ENCODE results near the gene CHAMP1.

The CHAMP1 gene

DNA sequence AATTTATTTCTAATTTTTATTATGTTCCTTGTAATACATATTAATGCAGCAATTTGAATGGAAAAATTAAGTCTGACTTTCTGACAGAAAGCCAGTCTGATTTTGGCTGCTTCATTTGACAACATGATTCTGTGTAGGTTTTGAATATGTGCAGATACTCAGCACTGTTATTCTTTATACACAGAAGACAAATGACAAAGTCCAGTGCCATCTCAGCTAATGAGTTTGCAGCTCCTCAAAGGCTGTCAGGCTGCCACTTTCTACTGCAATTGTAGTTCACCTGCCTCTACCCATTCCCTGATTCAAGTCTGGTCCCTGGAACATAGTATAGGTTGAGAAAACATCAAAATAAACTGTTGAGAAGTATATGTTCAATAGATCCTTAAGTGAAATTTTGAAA lies 2.9 kb upstream of the CHAMP1 start:
- TF ChIP-seq, protein P1, sequence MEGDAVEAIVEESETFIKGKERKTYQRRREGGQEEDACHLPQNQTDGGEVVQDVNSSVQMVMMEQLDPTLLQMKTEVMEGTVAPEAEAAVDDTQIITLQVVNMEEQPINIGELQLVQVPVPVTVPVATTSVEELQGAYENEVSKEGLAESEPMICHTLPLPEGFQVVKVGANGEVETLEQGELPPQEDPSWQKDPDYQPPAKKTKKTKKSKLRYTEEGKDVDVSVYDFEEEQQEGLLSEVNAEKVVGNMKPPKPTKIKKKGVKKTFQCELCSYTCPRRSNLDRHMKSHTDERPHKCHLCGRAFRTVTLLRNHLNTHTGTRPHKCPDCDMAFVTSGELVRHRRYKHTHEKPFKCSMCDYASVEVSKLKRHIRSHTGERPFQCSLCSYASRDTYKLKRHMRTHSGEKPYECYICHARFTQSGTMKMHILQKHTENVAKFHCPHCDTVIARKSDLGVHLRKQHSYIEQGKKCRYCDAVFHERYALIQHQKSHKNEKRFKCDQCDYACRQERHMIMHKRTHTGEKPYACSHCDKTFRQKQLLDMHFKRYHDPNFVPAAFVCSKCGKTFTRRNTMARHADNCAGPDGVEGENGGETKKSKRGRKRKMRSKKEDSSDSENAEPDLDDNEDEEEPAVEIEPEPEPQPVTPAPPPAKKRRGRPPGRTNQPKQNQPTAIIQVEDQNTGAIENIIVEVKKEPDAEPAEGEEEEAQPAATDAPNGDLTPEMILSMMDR (IDR thresholded peaks at IDR 0.05; ENCODE audit: low read depth, low read length), result no peak

GRCh38 chr13:114311908-114312307 lies 2.4 kb upstream of the CHAMP1 start:
- no peak overlapping the region for H3K4me3 ChIP-seq (ENCODE audit: low read depth, low read length)
- TF ChIP-seq, protein P1 (IDR thresholded peaks at IDR 0.05; ENCODE audit: low read depth, low read length), result no peak

More for the DNA sequence above, 2.9 kb upstream of the CHAMP1 start:
- no peak overlapping the region for H3K4me3 ChIP-seq (ENCODE audit: low read depth, low read length)

DNA sequence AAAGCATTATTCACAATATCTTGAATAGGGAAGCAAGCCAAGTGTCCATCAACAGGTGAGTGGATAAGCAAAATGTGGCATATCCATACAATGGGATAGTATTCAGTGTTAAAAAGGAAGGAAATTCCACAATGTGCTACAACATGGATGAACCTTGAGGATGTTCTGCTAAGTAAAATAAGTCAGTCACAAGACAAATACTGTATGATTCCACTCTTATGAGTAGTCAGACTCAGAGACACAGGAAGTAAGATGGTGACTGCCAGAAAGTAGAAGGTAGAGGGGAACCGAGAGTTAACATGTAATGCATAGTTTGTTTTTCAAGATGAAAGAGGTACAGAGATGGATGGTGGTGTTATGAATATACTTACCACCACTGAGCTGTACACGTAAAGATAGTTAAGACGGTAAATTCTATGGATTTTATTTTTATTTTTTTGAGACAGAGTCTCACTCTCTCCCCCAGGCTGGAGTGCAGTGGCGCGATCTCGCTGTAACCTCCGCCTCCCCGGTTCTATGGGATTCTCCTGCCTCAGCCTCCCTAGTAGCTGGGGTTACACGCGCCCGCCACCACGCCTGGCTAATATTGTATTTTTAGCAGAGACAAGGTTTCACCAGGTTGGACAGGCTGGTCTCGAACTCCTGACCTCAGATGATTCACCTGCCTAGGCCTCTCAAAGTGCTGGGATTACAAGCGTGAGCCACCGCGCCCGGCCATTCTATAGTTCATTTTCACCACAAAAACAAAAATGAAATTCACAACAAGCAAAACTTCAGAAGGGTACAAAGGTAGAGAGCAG lies 1.0 kb upstream of the CHAMP1 start:
- TF ChIP-seq, protein P1 (IDR thresholded peaks at IDR 0.05; ENCODE audit: low read depth, low read length), result no peak
- H3K4me3 ChIP-seq (ENCODE audit: low read depth, low read length), result peak overlapping the region; percentile 82

DNA sequence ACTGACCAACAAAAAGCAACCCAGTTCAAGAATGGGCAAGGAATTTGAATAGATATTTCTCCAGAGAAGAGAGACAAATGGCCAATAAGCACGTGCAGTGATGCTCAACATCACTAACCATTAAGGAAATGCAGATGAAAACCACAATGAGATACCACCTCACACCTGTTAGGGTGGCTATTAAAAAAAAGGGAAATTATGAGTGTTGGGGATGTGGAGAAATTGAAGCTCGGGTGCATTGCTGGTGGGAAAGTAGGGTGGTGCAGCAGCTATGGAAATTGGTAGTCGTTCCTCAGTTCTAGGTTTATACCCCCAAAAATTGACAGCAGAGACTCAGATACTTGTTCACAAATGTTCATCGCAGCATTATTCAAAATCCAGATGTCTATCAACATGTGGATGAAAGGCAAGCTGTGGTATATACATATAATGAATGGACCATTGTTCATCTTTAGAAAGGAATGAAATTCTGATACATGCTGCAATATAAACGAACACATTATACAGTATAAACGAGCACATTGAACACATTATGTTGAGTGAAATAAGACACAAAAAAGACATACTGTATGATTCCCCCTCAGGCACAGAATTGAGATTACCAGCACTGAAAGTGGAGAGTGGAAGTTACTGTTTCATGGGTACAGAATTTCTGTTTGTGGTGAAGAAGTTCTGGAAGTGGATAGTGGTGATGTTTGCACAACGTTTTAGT lies 927 bp downstream of the CHAMP1 start:
- H3K4me3 ChIP-seq (ENCODE audit: low read depth, low read length), result peak overlapping the region; percentile 82
- TF ChIP-seq, protein P1 (IDR thresholded peaks at IDR 0.05; ENCODE audit: low read depth, low read length), result no peak

- H3K4me3 ChIP-seq (ENCODE audit: low read depth, low read length), result no peak overlapping the region
- TF ChIP-seq, protein P1 (IDR thresholded peaks at IDR 0.05; ENCODE audit: low read depth, low read length), result no peak
Observed at GRCh38 chr13:114318624-114319023, 4.3 kb downstream of the CHAMP1 start.

- TF ChIP-seq, protein P1 (IDR thresholded peaks at IDR 0.05; ENCODE audit: low read depth, low read length), result no peak
- peak overlapping the region; percentile 17; the same call in 1 of the 2 replicates for H3K4me3 ChIP-seq (ENCODE audit: low read depth, low read length)
Observed at GRCh38 chr13:114319441-114319913, 5.2 kb downstream of the CHAMP1 start.

GRCh38 chr13:114320065-114320464 lies 5.8 kb downstream of the CHAMP1 start:
- H3K4me3 ChIP-seq (ENCODE audit: low read depth, low read length), result no peak overlapping the region; the same call in 1 of the 2 replicates
- TF ChIP-seq, protein P1 (IDR thresholded peaks at IDR 0.05; ENCODE audit: low read depth, low read length), result no peak
